Lung (tissue), 12 donors: ENCODE data around the gene ZNF730. TPM values are rescaled to one million over a fixed set of nuclear protein-coding genes. Genes with fewer than 3 reads are reported as not detected.
"Not testable (repeated sequence)": the region's sequence is repeated elsewhere in the genome, so short reads cannot be mapped to it uniquely, and the experiment has no call there.

Experiments used
- ATAC-seq: fragments of 200-7000 bp; cut with Tn5 transposase; one replicate; pipeline ENCODE4 v1.9.1; 2020; ENCODE audit warnings: moderate number of reproducible peaks; ENCODE audit not compliant: insufficient read depth, low FRiP score
- DNase-seq, 3 donors: peaks; one replicate each; pipeline ENCODE4 v3.0.0-alpha.2; 2013 to 2017
- H3K27ac ChIP-seq, 2 donors: one replicate each; pipeline ENCODE4 v1.5.1; 2013; ENCODE audit warnings: mild to moderate bottlenecking in 2 of 2, moderate library complexity in 2 of 2, control low read depth in 1 of 2, inconsistent platforms in 1 of 2, low read depth in 1 of 2, low read length in 1 of 2
- H3K27me3 ChIP-seq, 3 donors: one replicate each; pipeline ENCODE4 v1.5.1; 2013; ENCODE audit warnings: low read length in 2 of 3; ENCODE audit not compliant: control insufficient read depth in 3 of 3, insufficient read depth in 3 of 3
- H3K36me3 ChIP-seq, 4 donors: one replicate each; pipeline ENCODE4 v1.5.1; 2013; ENCODE audit warnings: low read length in 4 of 4, mild to moderate bottlenecking in 1 of 4, moderate library complexity in 1 of 4; ENCODE audit not compliant: control insufficient read depth in 4 of 4, insufficient read depth in 4 of 4
- H3K4me1 ChIP-seq, 5 donors: one replicate each; pipeline ENCODE4 v1.5.1; 2013; ENCODE audit warnings: low read length in 5 of 5, mild to moderate bottlenecking in 2 of 5, moderate library complexity in 1 of 5; ENCODE audit not compliant: control insufficient read depth in 5 of 5, insufficient read depth in 5 of 5
- H3K4me3 ChIP-seq: one replicate; pipeline ENCODE4 v1.5.1; 2013; ENCODE audit warnings: mild to moderate bottlenecking, control low read depth, moderate library complexity
- H3K9ac ChIP-seq, 2 donors: one replicate each; pipeline ENCODE4 v1.5.1; 2013; ENCODE audit warnings: low read length in 2 of 2, control low read depth in 1 of 2; ENCODE audit not compliant: insufficient read depth in 1 of 2
- H3K9me3 ChIP-seq, 4 donors: one replicate each; pipeline ENCODE4 v1.5.1; 2013; ENCODE audit warnings: low read length in 3 of 4, mild to moderate bottlenecking in 1 of 4, moderate library complexity in 1 of 4; ENCODE audit not compliant: control insufficient read depth in 4 of 4, insufficient read depth in 3 of 4
- CTCF ChIP-seq: IDR thresholded peaks from 2 replicates; pipeline ENCODE4 v1.5.1; 2012; ENCODE audit warnings: mild to moderate bottlenecking; ENCODE audit errors: control extremely low read depth, extremely low read depth
- WGBS, 2 donors: extraction: QIAGEN DNeasy Blood & Tissue Kit; methylation state at CpG; one replicate each; pipeline ENCODE4 v1.1.7; 2013; 5-methylcytosine and 5-hydroxymethylcytosine counted together
- polyA plus RNA-seq, 2 donors: library from polyadenylated mRNA; stranded (reverse); fragments of 200-250 nt; gene quantifications; one replicate each; pipeline ENCODE4 v1.2.1, GENCODE V29; 2013
- total RNA-seq, 2 donors: library from RNA; depleted of rRNA in 1 of 2; stranded (reverse); fragments of >200 nt in 1 of 2; gene quantifications; one replicate each; pipeline ENCODE4 v1.2.1, GENCODE V29; 2014 to 2021
- donor health status: control.
- donor health status: control.
- donor health status: Bipolar disorder and iron deficiency.
- donor health status: healthy.
- donor health status: DM: yes; HTN: yes; CAD: no.

Gene ZNF730
- total and polyA plus RNA-seq, 4 donors = 0.05 to 11.9 (median 0.55) TPM

- no peak overlapping the region for H3K9ac ChIP-seq
- 75 to 76% methylated on average over 3 of the region's 3 CpGs for WGBS, 2 donors
- no peaks in the 10 kb centered on the region for H3K36me3 ChIP-seq
- H3K27me3 ChIP-seq = no peaks in the 10 kb centered on the region
- ATAC-seq = no peak
- H3K27ac ChIP-seq = no peak overlapping the region
- peaks cover 0 to 6% (median 4%) of the 10 kb centered on the region in 5 donors for H3K4me1 ChIP-seq
- TF ChIP-seq CTCF = no peak
- DNase-seq = peak in 2 of 3 donors; percentile 1 to 31
- no peak overlapping the region for H3K4me3 ChIP-seq
- H3K9me3 ChIP-seq = peaks cover 0 to 4% (median 1%) of the 10 kb centered on the region in 4 donors
Observed at GRCh38 chr19:23118400-23118799, 1.6 kb downstream of the ZNF730 start.

GRCh38 chr19:23134211-23134610 is 17.4 kb downstream of the ZNF730 start:
- not testable (repeated sequence) for H3K4me1 ChIP-seq, H3K27ac ChIP-seq, DNase-seq, H3K27me3 ChIP-seq, H3K9ac ChIP-seq, H3K4me3 ChIP-seq, ATAC-seq, H3K9me3 ChIP-seq, H3K36me3 ChIP-seq
- 93 to 95% methylated on average over 14 to 24 of the region's 24 CpGs for WGBS, 2 donors

GRCh38 chr19:23145617-23146415 is 29.0 kb downstream of the ZNF730 start:
- no peak for ATAC-seq
- H3K9me3 ChIP-seq = peaks cover 6 to 12% (median 10%) of the 10 kb centered on the region in 4 donors

More at GRCh38 chr19:23145617-23146415, 29.0 kb downstream of the ZNF730 start:
- Histone ChIP-seq H3K4me3 (no peak overlapping the region), H3K27ac (no peak overlapping the region), H3K9ac (no peak overlapping the region), H3K4me1 (no peaks in the 10 kb centered on the region), H3K27me3 (no peaks in the 10 kb centered on the region), H3K36me3 (peaks cover 0 to 10% (median 0%) of the 10 kb centered on the region in 4 donors)
- WGBS, 2 donors = 91 to 93% methylated on average over 3 of the region's 3 CpGs
- no peak for TF ChIP-seq CTCF
- no peak for DNase-seq
